Neural cell (in vitro differentiated cells): ENCODE measurements around the gene RPS15. TPM values are rescaled to one million over a fixed set of nuclear protein-coding genes. Genes with fewer than 3 reads are reported as not detected.

Experiments used
- H2AFZ ChIP-seq: fragments of 200-600, 300-800 bp; sonication (generic), shearing (Covaris generic); 2 replicates; pipeline ENCODE4 v1.6.0; 2014; ENCODE audit warnings: low read depth, mild to moderate bottlenecking, antibody characterized with exemption, low read length, moderate library complexity
- H3F3A ChIP-seq: fragments of 200-600 bp; shearing (Covaris generic); 2 replicates; pipeline ENCODE4 v1.6.1; 2016; ENCODE audit warnings: mild to moderate bottlenecking, moderate library complexity, mixed read lengths, antibody characterized with exemption, low read length; ENCODE audit not compliant: insufficient read depth, poor library complexity, severe bottlenecking
- H3K27ac ChIP-seq: fragments of 200-600, 300-800 bp; sonication (generic), shearing (Covaris generic); 2 replicates; pipeline ENCODE4 v1.5.1; 2014; ENCODE audit warnings: mild to moderate bottlenecking, low read length, moderate library complexity
- H3K27me3 ChIP-seq: fragments of 300-800, 200-600 bp; sonication (generic), shearing (Covaris generic); 2 replicates; pipeline ENCODE4 v1.6.0; 2014; ENCODE audit warnings: mild to moderate bottlenecking, low read depth, low read length, moderate library complexity; ENCODE audit not compliant: insufficient read depth
- H3K36me3 ChIP-seq: fragments of 300-800, 200-600 bp; sonication (generic), shearing (Covaris generic); 2 replicates; pipeline ENCODE4 v1.5.1; 2014; ENCODE audit warnings: mild to moderate bottlenecking, antibody characterized with exemption, low read length, moderate library complexity; ENCODE audit not compliant: insufficient read depth
- H3K4me2 ChIP-seq: fragments of 300-800, 200-600 bp; sonication (generic), shearing (Covaris generic); 2 replicates; pipeline ENCODE4 v1.6.0; 2014; ENCODE audit warnings: mild to moderate bottlenecking, low read length
- H3K4me3 ChIP-seq: fragments of 300-800, 200-600 bp; sonication (generic), shearing (Covaris generic); 2 replicates; pipeline ENCODE4 v1.5.1; 2014; ENCODE audit warnings: mild to moderate bottlenecking, low read length, moderate library complexity
- H3K79me2 ChIP-seq: fragments of 200-600 bp; shearing (Covaris generic); replicated peaks from 2 replicates; pipeline ENCODE4 v1.6.0; 2014; ENCODE audit warnings: mild to moderate bottlenecking, low read length, moderate library complexity; ENCODE audit not compliant: insufficient read depth
- H3K9ac ChIP-seq: fragments of 300-800, 200-600 bp; sonication (generic), shearing (Covaris generic); 2 replicates; pipeline ENCODE4 v1.6.1; 2016; ENCODE audit warnings: mild to moderate bottlenecking, low read length, mixed read lengths
- H3K9me2 ChIP-seq: fragments of 200-600 bp; shearing (Covaris generic); 2 replicates; pipeline ENCODE4 v1.6.1; 2016; ENCODE audit warnings: mild to moderate bottlenecking, low read length, mixed read lengths; ENCODE audit not compliant: insufficient read depth
- H3K9me3 ChIP-seq: fragments of 200-600, 300-800 bp; sonication (generic), shearing (Covaris generic); 2 replicates; pipeline ENCODE4 v1.6.1; 2016; ENCODE audit warnings: mild to moderate bottlenecking, mixed run types, low read length, moderate library complexity, mixed read lengths
- H4K20me1 ChIP-seq: fragments of 200-600 bp; shearing (Covaris generic); 2 replicates; pipeline ENCODE4 v1.6.1; 2016; ENCODE audit warnings: mild to moderate bottlenecking, mixed run types; ENCODE audit not compliant: insufficient read depth
- CTCF ChIP-seq: fragments of 450-650 bp; IDR thresholded peaks from 2 replicates; pipeline ENCODE4 v1.5.1; 2014; ENCODE audit warnings: antibody characterized with exemption, mild to moderate bottlenecking, moderate library complexity; ENCODE audit not compliant: poor library complexity, severe bottlenecking
- EP300 ChIP-seq: fragments of 450-650 bp; conservative IDR thresholded peaks from 2 replicates; pipeline ENCODE4 v1.6.1; 2014; ENCODE audit warnings: antibody characterized with exemption, mild to moderate bottlenecking, moderate library complexity; ENCODE audit not compliant: poor library complexity, severe bottlenecking
- EZH2 ChIP-seq: fragments of 200-600, 300-800 bp; shearing (Covaris generic), sonication (generic); IDR thresholded peaks from 2 replicates; pipeline ENCODE4 v1.6.1; 2014; ENCODE audit warnings: antibody characterized with exemption, low read length, borderline replicate concordance, mild to moderate bottlenecking; ENCODE audit not compliant: insufficient read depth, poor library complexity, severe bottlenecking
- MXI1 ChIP-seq: fragments of 450-650 bp; conservative IDR thresholded peaks from 2 replicates; pipeline ENCODE4 v1.6.1; 2014; ENCODE audit warnings: antibody characterized with exemption, mild to moderate bottlenecking; ENCODE audit not compliant: poor library complexity, severe bottlenecking
- POLR2AphosphoS5 ChIP-seq: IDR thresholded peaks from 2 replicates; pipeline ENCODE4 v1.6.1; 2012
- RAD21 ChIP-seq: fragments of 450-650 bp; conservative IDR thresholded peaks from 2 replicates; pipeline ENCODE4 v1.6.1; 2014; ENCODE audit warnings: antibody characterized with exemption, mild to moderate bottlenecking, moderate library complexity
- REST ChIP-seq: IDR thresholded peaks from 2 replicates; pipeline ENCODE4 v1.6.1; 2012; ENCODE audit warnings: borderline replicate concordance
- SMC3 ChIP-seq: fragments of 450-650 bp; conservative IDR thresholded peaks from 2 replicates; pipeline ENCODE4 v1.6.1; 2014; ENCODE audit warnings: antibody characterized with exemption, mild to moderate bottlenecking, moderate library complexity; ENCODE audit not compliant: poor library complexity
- TAF1 ChIP-seq: IDR thresholded peaks from 2 replicates; pipeline ENCODE4 v1.6.1; 2012; ENCODE audit warnings: low read depth
- polyA plus RNA-seq: library from polyadenylated mRNA; depleted of rRNA; stranded (reverse); fragments of >200 nt; gene quantifications from 2 replicates; pipeline ENCODE4 v1.2.3, GENCODE V29; 2014

The RPS15 gene
- polyA plus RNA-seq, 1 donor from 2014 or later, result 591 TPM

GRCh38 chr19:1470055-1470304 is 31.8 kb downstream of the RPS15 start:
- H3K27ac ChIP-seq, result no peak overlapping the region
- no peak overlapping the region for H3K4me2 ChIP-seq
- H2AFZ ChIP-seq, result no peak overlapping the region
- no peaks in the 10 kb centered on the region for H3F3A ChIP-seq
- no peaks in the 10 kb centered on the region for H3K9me3 ChIP-seq
- no peak for TF ChIP-seq RAD21
- H3K9me2 ChIP-seq, result no peaks in the 10 kb centered on the region
- H3K27me3 ChIP-seq, result no peaks in the 10 kb centered on the region
- H3K79me2 ChIP-seq, result peaks cover 5% of the 10 kb centered on the region
- H3K36me3 ChIP-seq, result no peaks in the 10 kb centered on the region
- peaks cover 60% of the 10 kb centered on the region for H4K20me1 ChIP-seq
- peak overlapping the region; percentile 50 for H3K9ac ChIP-seq
- peak overlapping the region; percentile 53 for H3K4me3 ChIP-seq

- Histone ChIP-seq H2AFZ (no peak overlapping the region), H3K9me2 (no peaks in the 10 kb centered on the region), H3K9me3 (no peaks in the 10 kb centered on the region), H3K9ac (peak overlapping the region; percentile 50), H3K27ac (no peak overlapping the region), H3K27me3 (no peaks in the 10 kb centered on the region), H3K4me3 (peak overlapping the region; percentile 53), H3K36me3 (no peaks in the 10 kb centered on the region), H4K20me1 (peaks cover 55% of the 10 kb centered on the region), H3K79me2 (peaks cover 5% of the 10 kb centered on the region), H3K4me2 (no peak overlapping the region), H3F3A (no peaks in the 10 kb centered on the region)
- TF ChIP-seq POLR2AphosphoS5, result peak; percentile 5
- TF ChIP-seq SMC3, result no peak
These were observed 32.3 kb downstream of the RPS15 start for GRCh38 chr19:1470305-1471009.

GRCh38 chr19:1471010-1471514 is 32.9 kb downstream of the RPS15 start:
- Histone ChIP-seq H3K4me2 (no peak overlapping the region), H3K9me2 (no peaks in the 10 kb centered on the region), H3K79me2 (peaks cover 5% of the 10 kb centered on the region), H2AFZ (no peak overlapping the region), H3K27ac (peak overlapping the region; percentile 8), H3K9me3 (no peaks in the 10 kb centered on the region), H4K20me1 (peaks cover 54% of the 10 kb centered on the region), H3K36me3 (no peaks in the 10 kb centered on the region), H3K27me3 (no peaks in the 10 kb centered on the region), H3F3A (no peaks in the 10 kb centered on the region), H3K4me3 (peak overlapping the region; percentile 53), H3K9ac (peak overlapping the region; percentile 50)
- TF ChIP-seq CTCF, result no peak
- no peak for TF ChIP-seq POLR2AphosphoS5
- TF ChIP-seq EP300, result no peak
- TF ChIP-seq MXI1, result no peak
- TF ChIP-seq TAF1, result no peak
- TF ChIP-seq RAD21, result no peak
- no peak for TF ChIP-seq EZH2
- no peak for TF ChIP-seq REST
